ENCODE results near the gene PDLIM5. TPM values are rescaled to one million over a fixed set of nuclear protein-coding genes. Genes with fewer than 3 reads are reported as not detected.

Gene PDLIM5
- total RNA-seq, 1 experiment from 2014 or later: 58.0 TPM

GRCh38 chr4:94447754-94448411 is 3.9 kb upstream of the PDLIM5 start:
- no peak overlapping the region for H3K4ac ChIP-seq (ENCODE audit: low read depth, low read length)
- no peak overlapping the region for H2BK15ac ChIP-seq (ENCODE audit: low read depth, low read length)
- H3K27ac ChIP-seq (ENCODE audit: insufficient read length, low read depth, low read length): no peak overlapping the region
- no peak overlapping the region for H4K5ac ChIP-seq (ENCODE audit: insufficient read length, low read depth, low read length)
- no peaks in the 10 kb centered on the region for H3K4me1 ChIP-seq (ENCODE audit: insufficient read depth, low read length)
- no peaks in the 10 kb centered on the region; a peak in 1 of 5 replicates for H3K9me3 Mint-ChIP-seq
- H2BK120ac ChIP-seq (ENCODE audit: low read depth, low read length, poor library complexity, severe bottlenecking): no peak overlapping the region
- no peak overlapping the region for H2BK20ac ChIP-seq (ENCODE audit: low read depth, low read length, poor library complexity, severe bottlenecking)
- no peaks in the 10 kb centered on the region for H3K79me2 ChIP-seq (ENCODE audit: insufficient read depth, low read length)
- H3K79me1 ChIP-seq (ENCODE audit: insufficient read depth, low read depth, low read length, poor library complexity, severe bottlenecking): no peaks in the 10 kb centered on the region
- H3K14ac ChIP-seq (ENCODE audit: insufficient read depth, low read length): no peak overlapping the region
- H3K27me3 ChIP-seq (ENCODE audit: insufficient read depth, low read length): no peaks in the 10 kb centered on the region
- DNase-seq: no peak
- no peak overlapping the region for H2BK12ac ChIP-seq (ENCODE audit: insufficient read length, low read depth, low read length)
- no peak overlapping the region for H3T11ph ChIP-seq (ENCODE audit: low read length)
- no peaks in the 10 kb centered on the region for H4K20me1 ChIP-seq (ENCODE audit: control insufficient read depth, insufficient read depth, insufficient read length)
- H3K9me3 ChIP-seq (ENCODE audit: control insufficient read depth, low read depth, low read length): no peaks in the 10 kb centered on the region
- peaks cover 4% of the 10 kb centered on the region for H3K27me3 Mint-ChIP-seq (ENCODE audit: low read depth)
- no peak overlapping the region for H3K18ac ChIP-seq (ENCODE audit: insufficient read length, low read depth, low read length)
- H3K9ac ChIP-seq (ENCODE audit: extremely low read depth, insufficient read length, low read length): no peak overlapping the region
- H3K4me1 Mint-ChIP-seq: peaks cover 6 to 9% of the 10 kb centered on the region in 2 experiments
- no peak overlapping the region for H3K27ac Mint-ChIP-seq
- H3K4me3 Mint-ChIP-seq: no peak overlapping the region
- peaks cover 7% of the 10 kb centered on the region for H3K23me2 ChIP-seq (ENCODE audit: insufficient read length, low read depth, low read length, poor library complexity, severe bottlenecking)
- no peak overlapping the region for H3K4me2 ChIP-seq (ENCODE audit: insufficient read depth, insufficient read length, low read length)
- no peak overlapping the region for H2BK5ac ChIP-seq (ENCODE audit: insufficient read length, low read length)
- H3K56ac ChIP-seq (ENCODE audit: insufficient read length, low read depth, low read length): no peak overlapping the region
- no CpG with 5 or more reads among the region's 3 CpGs for WGBS (ENCODE audit: extremely low coverage, insufficient read length, low lambda C conversion rate)
- no peak overlapping the region for H4K8ac ChIP-seq (replicated peaks; ENCODE audit: insufficient read length, low read depth, low read length)
- no peak overlapping the region for H3K23ac ChIP-seq (ENCODE audit: insufficient read length, low read depth, low read length)
- H2AFZ ChIP-seq (ENCODE audit: low read length): no peak overlapping the region
- H2AK5ac ChIP-seq (ENCODE audit: insufficient read length, low read length): no peak overlapping the region
- H4K91ac ChIP-seq (ENCODE audit: insufficient read length, low read depth, low read length): no peak overlapping the region
- no peaks in the 10 kb centered on the region for H3K36me3 Mint-ChIP-seq (ENCODE audit: insufficient read depth in 1 of 3, low read depth in 3 of 3)
- no peak for TF ChIP-seq CTCF (conservative IDR thresholded peaks at IDR 0.05)

Data from H9 (cell line).